HCT116 (cell line): ENCODE measurements around the gene CCDC134. TPM values are rescaled to one million over a fixed set of nuclear protein-coding genes. Genes with fewer than 3 reads are reported as not detected.

Source experiments
- ATAC-seq: fragments of 200-7000 bp; cut with Tn5 transposase; 2 replicates; pipeline ENCODE4 v1.9.1; 2020; ENCODE audit warnings: mild to moderate bottlenecking, moderate library complexity
- BruUV-seq: library from RNA; stranded (reverse); fragments of 400-500 nt; replicated peaks from 2 replicates; lab custom pipeline; 2021; lab: Mats Ljungman, UMichigan
- CTCF ChIA-PET: fragments of 300-600 bp; sonication (Branson Sonifier 250); formaldehyde crosslinking; loops from one replicate; lab custom pipeline; 2021; ENCODE audit warnings: antibody characterized with exemption; lab: Charles Lee
- POLR2A ChIA-PET: fragments of 300-600, 350-600 bp; sonication (Branson Sonifier 250); formaldehyde crosslinking; loops from one replicate; lab custom pipeline; 2021; ENCODE audit warnings: antibody characterized with exemption; lab: Charles Lee
- RAD21 ChIA-PET, 2 experiments: fragments of 300-600 bp; sonication (Branson Sonifier 250); formaldehyde crosslinking; loops; one replicate each; lab custom pipeline; 2023; ENCODE audit warnings: low total read pairs in 2 of 2; ENCODE audit not compliant: uncharacterized antibody in 2 of 2, unreplicated experiment in 2 of 2, low non-redundant PET in 1 of 2; lab: Charles Lee
- DNase-seq: peaks from one replicate; pipeline ENCODE4 v3.0.0-alpha.2; 2010; ENCODE audit warnings: low read depth, low spot score
- H2AFZ ChIP-seq: fragments of 200-600 bp; shearing (Covaris generic), sonication (generic); 2 replicates; pipeline ENCODE4 v1.6.1; 2017; ENCODE audit warnings: low read depth, mixed run types, mixed read lengths, antibody characterized with exemption, low read length; ENCODE audit not compliant: poor library complexity, severe bottlenecking
- H3K27ac ChIP-seq: 2 replicates; pipeline ENCODE4 v1.5.1; 2012; ENCODE audit warnings: low read depth, low read length
- H3K27me3 ChIP-seq: fragments of 200-600 bp; sonication (generic); 2 replicates; pipeline ENCODE4 v1.6.1; 2016; ENCODE audit warnings: mixed run types, low read length, mixed read lengths; ENCODE audit not compliant: insufficient read depth
- H3K36me3 ChIP-seq, 2 experiments: fragments of 200-500 bp in 1 of 2; fragments of 200-600 bp in 1 of 2; sonication (Bioruptor generic) in 1 of 2; sonication (generic) in 1 of 2; 2 replicates each; pipeline versions ENCODE4 v1.5.1 to v1.6.1; 2014 to 2016; ENCODE audit warnings: low read length in 2 of 2, inconsistent platforms in 1 of 2, mixed read lengths in 1 of 2, mixed run types in 1 of 2; ENCODE audit not compliant: insufficient read depth in 2 of 2, control insufficient read depth in 1 of 2
- H3K4me1 ChIP-seq, 2 experiments: fragments of 200-600 bp in 1 of 2; sonication (generic) in 1 of 2; 2 replicates each; pipeline versions ENCODE4 v1.5.1 to v1.6.1; 2012 to 2017; ENCODE audit warnings: low read length in 2 of 2, inconsistent platforms in 1 of 2, mild to moderate bottlenecking in 1 of 2, mixed read lengths in 1 of 2, mixed run types in 1 of 2, moderate library complexity in 1 of 2; ENCODE audit not compliant: insufficient read depth in 2 of 2, control insufficient read depth in 1 of 2
- H3K4me2 ChIP-seq: fragments of 200-600 bp; sonication (generic); 2 replicates; pipeline ENCODE4 v1.6.1; 2017; ENCODE audit warnings: mixed run types, low read length, mixed read lengths
- H3K4me3 ChIP-seq, 2 experiments: fragments of 200-600 bp in 1 of 2; sonication (generic) in 1 of 2; replicated peaks in 1 of 2; 2 replicates each; pipeline ENCODE4 v1.5.1; 2011 to 2016; ENCODE audit warnings: low read length in 2 of 2, control low read depth in 1 of 2, low read depth in 1 of 2, mild to moderate bottlenecking in 1 of 2, mixed read lengths in 1 of 2, mixed run types in 1 of 2
- H3K79me2 ChIP-seq: fragments of 200-600 bp; sonication (generic); 2 replicates; pipeline ENCODE4 v1.6.1; 2017; ENCODE audit warnings: mild to moderate bottlenecking, mixed run types, low read length, moderate library complexity, mixed read lengths; ENCODE audit not compliant: insufficient read depth
- H3K9ac ChIP-seq: fragments of 200-600 bp; sonication (generic); 2 replicates; pipeline ENCODE4 v1.6.1; 2016; ENCODE audit warnings: low read length, mixed read lengths
- H3K9me2 ChIP-seq: fragments of 200-600 bp; sonication (generic), shearing (Covaris generic); 2 replicates; pipeline ENCODE4 v1.6.1; 2017; ENCODE audit warnings: mixed run types, mild to moderate bottlenecking, moderate library complexity; ENCODE audit not compliant: insufficient read depth
- H3K9me3 ChIP-seq, 2 experiments: fragments of 200-500 bp in 1 of 2; fragments of 200-600 bp in 1 of 2; sonication (Bioruptor generic) in 1 of 2; sonication (generic) in 1 of 2; 2 replicates each; pipeline ENCODE4 v1.6.1; 2014 to 2017; ENCODE audit warnings: low read length in 2 of 2, mixed read lengths in 2 of 2, inconsistent platforms in 1 of 2, low read depth in 1 of 2, mild to moderate bottlenecking in 1 of 2, mixed run types in 1 of 2, moderate library complexity in 1 of 2; ENCODE audit not compliant: control insufficient read depth in 1 of 2, insufficient read depth in 1 of 2
- H4K20me1 ChIP-seq: fragments of 200-600 bp; sonication (generic), shearing (Covaris generic); 2 replicates; pipeline ENCODE4 v1.6.1; 2017; ENCODE audit warnings: mixed run types, mild to moderate bottlenecking, moderate library complexity; ENCODE audit not compliant: insufficient read depth
- CBX3 ChIP-seq: IDR thresholded peaks from 2 replicates; pipeline ENCODE4 v1.6.1; 2012; ENCODE audit warnings: low read depth
- CEBPB ChIP-seq: IDR thresholded peaks from 2 replicates; pipeline ENCODE4 v1.6.1; 2012; ENCODE audit warnings: low read depth
- FOSL1 ChIP-seq: IDR thresholded peaks from 2 replicates; pipeline ENCODE4 v1.6.1; 2012; ENCODE audit warnings: low read depth
- POLR2A ChIP-seq: IDR thresholded peaks from 2 replicates; pipeline ENCODE4 v1.7.0; 2011; ENCODE audit warnings: borderline replicate concordance; ENCODE audit not compliant: insufficient read depth, insufficient read length; ENCODE audit errors: extremely low read depth
- POLR2AphosphoS5 ChIP-seq: IDR thresholded peaks from 2 replicates; pipeline ENCODE4 v1.6.1; 2011; ENCODE audit warnings: mild to moderate bottlenecking, low read depth, low read length, moderate library complexity
- RAD21 ChIP-seq: IDR thresholded peaks from 2 replicates; pipeline ENCODE4 v1.6.1; 2012; ENCODE audit warnings: low read depth, mild to moderate bottlenecking
- TCF7L2 ChIP-seq: IDR thresholded peaks from 2 replicates; pipeline ENCODE4 v1.7.0; 2011; ENCODE audit warnings: borderline replicate concordance, inconsistent platforms; ENCODE audit not compliant: insufficient read depth, insufficient read length; ENCODE audit errors: extremely low read depth
- YY1 ChIP-seq: IDR thresholded peaks from 2 replicates; pipeline ENCODE4 v1.6.1; 2011; ENCODE audit warnings: low read length, low read depth, moderate library complexity, mild to moderate bottlenecking; ENCODE audit not compliant: insufficient replicate concordance; ENCODE audit errors: extremely low read depth
- intact Hi-C: fragments of 100-400 bp; cut with micrococcal nuclease; formaldehyde crosslinking; loops from 2 replicates; pipeline ENCODE4 v1.10.0; 2022
- total RNA-seq: library from RNA; stranded (reverse); gene quantifications from one replicate; pipeline ENCODE4 v1.2.1, GENCODE V29; 2021; ENCODE audit not compliant: unreplicated experiment
- TF ChIP-seq, protein P1 (sequence below), 3 experiments: fragments of 200-600 bp in 1 of 3; sonication (generic) in 1 of 3; IDR thresholded peaks in 2 of 3; conservative IDR thresholded peaks in 1 of 3; 2 replicates each; pipeline ENCODE4 v1.5.1; 2012 to 2017; ENCODE audit warnings: low read depth in 2 of 3, low read length in 2 of 3, antibody characterized with exemption in 1 of 3, borderline replicate concordance in 1 of 3, control low read depth in 1 of 3, mild to moderate bottlenecking in 1 of 3, mixed read lengths in 1 of 3, mixed run types in 1 of 3, moderate library complexity in 1 of 3; ENCODE audit not compliant: insufficient read depth in 1 of 3
- TF ChIP-seq, protein P2 (sequence below): IDR thresholded peaks from 2 replicates; pipeline ENCODE4 v1.6.1; 2011; ENCODE audit warnings: mild to moderate bottlenecking, low read length, moderate library complexity; ENCODE audit not compliant: insufficient replicate concordance; ENCODE audit errors: extremely low read depth
- TF ChIP-seq, protein P3 (sequence below): IDR thresholded peaks from 2 replicates; pipeline ENCODE4 v1.6.1; 2012
- TF ChIP-seq, protein P4 (sequence below): IDR thresholded peaks from 2 replicates; pipeline ENCODE4 v1.6.1; 2012; ENCODE audit warnings: low read depth

CCDC134 gene
- total RNA-seq, 1 experiment from 2014 or later = 15.8 TPM

DNA sequence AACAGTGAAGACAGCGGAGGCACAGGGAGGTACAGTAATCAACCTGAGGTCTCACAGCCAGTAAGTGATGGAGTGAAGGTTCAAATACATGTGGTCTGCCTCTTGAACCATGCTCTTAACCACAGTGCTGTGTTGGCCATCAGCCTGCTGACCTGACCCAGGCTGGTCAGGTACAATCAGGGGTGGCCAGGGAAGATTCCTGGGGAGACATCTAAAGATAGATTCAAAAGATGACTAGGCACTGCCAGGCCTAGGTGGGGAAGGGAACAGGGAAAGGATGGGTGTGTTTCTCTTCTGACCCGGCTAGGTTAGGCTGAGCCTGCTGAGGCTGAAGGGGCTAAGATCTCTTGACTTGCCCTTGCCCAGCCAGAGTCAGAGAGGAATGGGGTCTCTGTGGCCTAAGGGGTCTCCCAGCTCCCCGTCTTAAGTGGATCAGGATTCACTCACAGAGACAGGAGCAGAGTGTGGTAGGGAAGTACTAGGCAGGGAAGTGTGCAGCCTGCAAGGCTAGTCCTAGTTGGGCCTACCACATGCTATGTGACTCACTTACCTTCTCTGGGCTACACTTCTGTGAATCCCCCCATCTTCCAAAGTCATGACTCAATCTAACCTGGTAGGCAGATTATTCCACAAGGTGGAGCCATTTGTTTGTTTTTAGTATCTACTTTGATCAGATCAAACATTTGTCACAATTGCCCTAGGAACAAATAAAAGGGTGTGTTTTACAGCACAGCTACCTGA is 22.0 kb downstream of the CCDC134 start:
- no peaks in the 10 kb centered on the region for H3K27me3 ChIP-seq
- ChIA-PET RAD21 (interaction anchor here in 1 of 2 experiments (1.1 kb wide), 1 partner anchor 125 kb away, joined by 4 read pairs; no protein-coding TSS in a partner anchor), CTCF (interaction anchor here (0.6 to 1.4 kb wide), 6 partner anchors 10 to 621 kb away, joined by 3 to 7 read pairs (median 4); partner anchors contain the start of gene SREBF2), POLR2A (no interaction called here)
- peak overlapping the region; percentile 26 for H3K4me2 ChIP-seq
- H3K36me3 ChIP-seq = peaks cover 0 to 5% of the 10 kb centered on the region in 2 experiments; a peak in 2 of 4 replicates
- H3K4me1 ChIP-seq = peaks cover 5 to 10% of the 10 kb centered on the region in 2 experiments; a peak in 3 of 4 replicates
- H3K9ac ChIP-seq = no peak overlapping the region
- ATAC-seq (peak; percentile 85), DNase-seq (peak; percentile 62)
- TF ChIP-seq, protein P1, sequence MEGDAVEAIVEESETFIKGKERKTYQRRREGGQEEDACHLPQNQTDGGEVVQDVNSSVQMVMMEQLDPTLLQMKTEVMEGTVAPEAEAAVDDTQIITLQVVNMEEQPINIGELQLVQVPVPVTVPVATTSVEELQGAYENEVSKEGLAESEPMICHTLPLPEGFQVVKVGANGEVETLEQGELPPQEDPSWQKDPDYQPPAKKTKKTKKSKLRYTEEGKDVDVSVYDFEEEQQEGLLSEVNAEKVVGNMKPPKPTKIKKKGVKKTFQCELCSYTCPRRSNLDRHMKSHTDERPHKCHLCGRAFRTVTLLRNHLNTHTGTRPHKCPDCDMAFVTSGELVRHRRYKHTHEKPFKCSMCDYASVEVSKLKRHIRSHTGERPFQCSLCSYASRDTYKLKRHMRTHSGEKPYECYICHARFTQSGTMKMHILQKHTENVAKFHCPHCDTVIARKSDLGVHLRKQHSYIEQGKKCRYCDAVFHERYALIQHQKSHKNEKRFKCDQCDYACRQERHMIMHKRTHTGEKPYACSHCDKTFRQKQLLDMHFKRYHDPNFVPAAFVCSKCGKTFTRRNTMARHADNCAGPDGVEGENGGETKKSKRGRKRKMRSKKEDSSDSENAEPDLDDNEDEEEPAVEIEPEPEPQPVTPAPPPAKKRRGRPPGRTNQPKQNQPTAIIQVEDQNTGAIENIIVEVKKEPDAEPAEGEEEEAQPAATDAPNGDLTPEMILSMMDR (IDR thresholded peaks at IDR 0.05 in 2 of 3, conservative IDR thresholded peaks at IDR 0.05 in 1 of 3; ENCODE audit: borderline replicate concordance in 1 of 3, insufficient read depth in 1 of 3, low read depth in 2 of 3, low read length in 2 of 3) = peak; percentile 46 to 68 (median 65); a peak in 5 of 6 replicates
- TF ChIP-seq YY1 = no peak
- TF ChIP-seq, protein P2, sequence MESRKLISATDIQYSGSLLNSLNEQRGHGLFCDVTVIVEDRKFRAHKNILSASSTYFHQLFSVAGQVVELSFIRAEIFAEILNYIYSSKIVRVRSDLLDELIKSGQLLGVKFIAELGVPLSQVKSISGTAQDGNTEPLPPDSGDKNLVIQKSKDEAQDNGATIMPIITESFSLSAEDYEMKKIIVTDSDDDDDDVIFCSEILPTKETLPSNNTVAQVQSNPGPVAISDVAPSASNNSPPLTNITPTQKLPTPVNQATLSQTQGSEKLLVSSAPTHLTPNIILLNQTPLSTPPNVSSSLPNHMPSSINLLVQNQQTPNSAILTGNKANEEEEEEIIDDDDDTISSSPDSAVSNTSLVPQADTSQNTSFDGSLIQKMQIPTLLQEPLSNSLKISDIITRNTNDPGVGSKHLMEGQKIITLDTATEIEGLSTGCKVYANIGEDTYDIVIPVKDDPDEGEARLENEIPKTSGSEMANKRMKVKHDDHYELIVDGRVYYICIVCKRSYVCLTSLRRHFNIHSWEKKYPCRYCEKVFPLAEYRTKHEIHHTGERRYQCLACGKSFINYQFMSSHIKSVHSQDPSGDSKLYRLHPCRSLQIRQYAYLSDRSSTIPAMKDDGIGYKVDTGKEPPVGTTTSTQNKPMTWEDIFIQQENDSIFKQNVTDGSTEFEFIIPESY = no peak
- TF ChIP-seq POLR2AphosphoS5 = no peak
- TF ChIP-seq, protein P3, sequence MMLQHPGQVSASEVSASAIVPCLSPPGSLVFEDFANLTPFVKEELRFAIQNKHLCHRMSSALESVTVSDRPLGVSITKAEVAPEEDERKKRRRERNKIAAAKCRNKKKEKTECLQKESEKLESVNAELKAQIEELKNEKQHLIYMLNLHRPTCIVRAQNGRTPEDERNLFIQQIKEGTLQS = no peak
- TF ChIP-seq TCF7L2 = peak; percentile 26
- TF ChIP-seq CBX3 = no peak
- no peak for TF ChIP-seq FOSL1
- peak; percentile 77 for TF ChIP-seq RAD21
- TF ChIP-seq POLR2A = no peak
- TF ChIP-seq CEBPB = no peak
- TF ChIP-seq, protein P4, sequence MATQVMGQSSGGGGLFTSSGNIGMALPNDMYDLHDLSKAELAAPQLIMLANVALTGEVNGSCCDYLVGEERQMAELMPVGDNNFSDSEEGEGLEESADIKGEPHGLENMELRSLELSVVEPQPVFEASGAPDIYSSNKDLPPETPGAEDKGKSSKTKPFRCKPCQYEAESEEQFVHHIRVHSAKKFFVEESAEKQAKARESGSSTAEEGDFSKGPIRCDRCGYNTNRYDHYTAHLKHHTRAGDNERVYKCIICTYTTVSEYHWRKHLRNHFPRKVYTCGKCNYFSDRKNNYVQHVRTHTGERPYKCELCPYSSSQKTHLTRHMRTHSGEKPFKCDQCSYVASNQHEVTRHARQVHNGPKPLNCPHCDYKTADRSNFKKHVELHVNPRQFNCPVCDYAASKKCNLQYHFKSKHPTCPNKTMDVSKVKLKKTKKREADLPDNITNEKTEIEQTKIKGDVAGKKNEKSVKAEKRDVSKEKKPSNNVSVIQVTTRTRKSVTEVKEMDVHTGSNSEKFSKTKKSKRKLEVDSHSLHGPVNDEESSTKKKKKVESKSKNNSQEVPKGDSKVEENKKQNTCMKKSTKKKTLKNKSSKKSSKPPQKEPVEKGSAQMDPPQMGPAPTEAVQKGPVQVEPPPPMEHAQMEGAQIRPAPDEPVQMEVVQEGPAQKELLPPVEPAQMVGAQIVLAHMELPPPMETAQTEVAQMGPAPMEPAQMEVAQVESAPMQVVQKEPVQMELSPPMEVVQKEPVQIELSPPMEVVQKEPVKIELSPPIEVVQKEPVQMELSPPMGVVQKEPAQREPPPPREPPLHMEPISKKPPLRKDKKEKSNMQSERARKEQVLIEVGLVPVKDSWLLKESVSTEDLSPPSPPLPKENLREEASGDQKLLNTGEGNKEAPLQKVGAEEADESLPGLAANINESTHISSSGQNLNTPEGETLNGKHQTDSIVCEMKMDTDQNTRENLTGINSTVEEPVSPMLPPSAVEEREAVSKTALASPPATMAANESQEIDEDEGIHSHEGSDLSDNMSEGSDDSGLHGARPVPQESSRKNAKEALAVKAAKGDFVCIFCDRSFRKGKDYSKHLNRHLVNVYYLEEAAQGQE = no peak
- no peaks in the 10 kb centered on the region for H3K9me2 ChIP-seq
- no peak overlapping the region for H3K4me3 ChIP-seq
- H2AFZ ChIP-seq = no peak overlapping the region
- no peaks in the 10 kb centered on the region for H3K9me3 ChIP-seq
- H3K27ac ChIP-seq = no peak overlapping the region
- H4K20me1 ChIP-seq = no peaks in the 10 kb centered on the region
- BruUV-seq = no TSS peak
- H3K79me2 ChIP-seq = peaks cover 4% of the 10 kb centered on the region; the same call in 1 of the 2 replicates
- intact Hi-C loops = loop anchor here (1.0 kb wide), 2 partner anchors 35 to 119 kb away; no protein-coding TSS in a partner anchor
